A549 (cell line): ENCODE results near the gene NSD1. TPM values are rescaled to one million over a fixed set of nuclear protein-coding genes. Genes with fewer than 3 reads are reported as not detected.
A peak's percentile ranks its signal among the peaks of the same experiment; 100 is the strongest.

Experiments used
- ATAC-seq, 2 experiments: fragments of 200-7000 bp in 1 of 2; fragments of >200 bp in 1 of 2; cut with Nextera tagmentation in 1 of 2; cut with Tn5 transposase in 1 of 2; 3 replicates each; pipeline versions ENCODE4 v1.8.0 to v1.9.1; 2018 to 2020; ENCODE audit warnings: mild to moderate bottlenecking in 1 of 2, moderate library complexity in 1 of 2
- CTCF ChIA-PET: fragments of 300-600 bp; sonication (Branson Sonifier 250); formaldehyde crosslinking; extraction: SDS; loops from one replicate; lab custom pipeline; 2021; ENCODE audit warnings: antibody characterized with exemption, inconsistent platforms; lab: Yijun Ruan, JAX
- POLR2A ChIA-PET: fragments of 350-600 bp; formaldehyde crosslinking; extraction: SDS; loops from one replicate; lab custom pipeline; 2021; ENCODE audit warnings: antibody characterized with exemption, inconsistent platforms; lab: Yijun Ruan, JAX
- DNase-seq, 2 experiments: peaks; one replicate each; pipeline versions ENCODE4 v3.0.0 to v3.0.0-alpha.2; 2011 to 2016; ENCODE audit warnings: low read depth in 1 of 2, low spot score in 1 of 2
- FAIRE-seq: peaks from 2 replicates; lab custom pipeline; 2011; peaks lifted over from hg19 to GRCh38; lab: Jason Lieb, UNC
- H3K27ac ChIP-seq, 2 experiments: fragments of >200 bp; sonication (Bioruptor Twin); formaldehyde crosslinking; 3 replicates each; pipeline ENCODE4 v1.5.1; 2016 to 2017
- H3K4me1 ChIP-seq: fragments of >200 bp; sonication (Bioruptor Twin); formaldehyde crosslinking; 3 replicates; pipeline ENCODE4 v1.6.1; 2016
- H3K4me2 ChIP-seq: fragments of >200 bp; sonication (Bioruptor Twin); formaldehyde crosslinking; 3 replicates; pipeline ENCODE4 v1.6.1; 2016
- H3K4me3 ChIP-seq: fragments of >200 bp; sonication (Bioruptor Twin); formaldehyde crosslinking; 3 replicates; pipeline ENCODE4 v1.5.1; 2016
- H3K9me3 ChIP-seq: fragments of >200 bp; sonication (Bioruptor Twin); formaldehyde crosslinking; 3 replicates; pipeline ENCODE4 v1.6.1; 2016
- BCL3 ChIP-seq: fragments of >200 bp; sonication (Bioruptor Twin); formaldehyde crosslinking; IDR thresholded peaks from 3 replicates; pipeline ENCODE4 v1.6.1; 2016
- CHD2 ChIP-seq: fragments of 150-350 bp; IDR thresholded peaks from 2 replicates; pipeline ENCODE4 v1.6.1; 2014; ENCODE audit warnings: low read length; ENCODE audit not compliant: partially characterized antibody
- CTCF ChIP-seq: fragments of >200 bp; sonication (Bioruptor Twin); formaldehyde crosslinking; IDR thresholded peaks from 3 replicates; pipeline ENCODE4 v1.5.1; 2016
- ELK1 ChIP-seq: fragments of 150-350 bp; IDR thresholded peaks from 2 replicates; pipeline ENCODE4 v1.6.1; 2014; ENCODE audit warnings: low read depth, mild to moderate bottlenecking, low read length
- HMGXB4 ChIP-seq: fragments of 250-450 bp; sonication (Bioruptor Pico); IDR thresholded peaks from 2 replicates; pipeline ENCODE4 v1.5.0; 2021; ENCODE audit warnings: mild to moderate bottlenecking, moderate library complexity, borderline replicate concordance
- KDM1A ChIP-seq: fragments of 200-600 bp; sonication (generic); IDR thresholded peaks from 2 replicates; pipeline ENCODE4 v1.6.1; 2016; ENCODE audit warnings: low read depth, mild to moderate bottlenecking
- KDM5A ChIP-seq: fragments of 200-600 bp; sonication (generic); IDR thresholded peaks from 2 replicates; pipeline ENCODE4 v1.6.1; 2016; ENCODE audit warnings: antibody characterized with exemption, mild to moderate bottlenecking
- MAZ ChIP-seq: fragments of 150-350 bp; IDR thresholded peaks from 2 replicates; pipeline ENCODE4 v1.6.1; 2014; ENCODE audit warnings: antibody characterized with exemption, low read depth, low read length, borderline replicate concordance
- NFE2L2 ChIP-seq: fragments of 150-350 bp; conservative IDR thresholded peaks from 2 replicates; pipeline ENCODE4 v1.6.1; 2014; ENCODE audit warnings: low read length
- NR3C1 ChIP-seq: fragments of >200 bp; sonication (Bioruptor Twin); formaldehyde crosslinking; IDR thresholded peaks from 3 replicates; pipeline ENCODE4 v1.6.1; 2017
- PBX3 ChIP-seq: IDR thresholded peaks from 2 replicates; pipeline ENCODE4 v1.6.1; 2012
- POLR2A ChIP-seq: IDR thresholded peaks from 2 replicates; pipeline ENCODE4 v1.6.1; 2012; ENCODE audit warnings: mild to moderate bottlenecking, low read length
- RARB ChIP-seq: fragments of 250-450 bp; sonication (Bioruptor Pico); IDR thresholded peaks from 2 replicates; pipeline ENCODE4 v1.8.0; 2021; ENCODE audit warnings: mild to moderate bottlenecking, moderate library complexity
- TFCP2L1 ChIP-seq: fragments of 250-450 bp; sonication (Bioruptor Pico); IDR thresholded peaks from 2 replicates; pipeline ENCODE4 v1.5.0; 2021; ENCODE audit warnings: mild to moderate bottlenecking
- ZFP36 ChIP-seq: fragments of 450-650 bp; IDR thresholded peaks from 2 replicates; pipeline ENCODE4 v1.6.1; 2014; ENCODE audit warnings: borderline replicate concordance; ENCODE audit not compliant: partially characterized antibody
- WGBS: methylation state at CpG from one replicate; pipeline ENCODE4 v1.1.6; 2017; ENCODE audit errors: missing lambda C conversion rate; 5-methylcytosine and 5-hydroxymethylcytosine counted together
- polyA plus RNA-seq, 4 experiments: library from polyadenylated mRNA; depleted of rRNA in 3 of 4; stranded (reverse); fragments of >200 nt; fragmentation: RNase III in 1 of 4; extraction: RNeasy Plus Mini Kit Qiagen cat#74134 plus additional on column Dnase treatment in 1 of 4; gene quantifications; 2 replicates in 3 of 4; 3 replicates in 1 of 4; pipeline ENCODE4 v1.2.3, GENCODE V29; 2011 to 2017

The NSD1 gene
- polyA plus RNA-seq, 2 of the 4 experiments (the other 2 are of a cell fraction): 16.3 to 38.2 TPM

GRCh38 chr5:177133853-177134696, 502 bp downstream of the NSD1 start (continued):
- TF ChIP-seq HMGXB4 (CRISPR knock-in tag): peak; percentile 73
- TF ChIP-seq NR3C1: no peak
- TF ChIP-seq, all 56 proteins: peak for 7

- Histone ChIP-seq H3K4me3 (peak overlapping the region; percentile 80), H3K27ac (peak overlapping the region; percentile 94 to 96), H3K4me2 (peak overlapping the region; percentile 92)
- ATAC-seq: peak in 1 of 2 experiments; percentile 4; a peak in 3 of 6 replicates
- CTCF ChIA-PET: interaction anchor here (0.9 to 16.4 kb wide), 2 partner anchors 22 to 38 kb away, joined by 3 to 168 read pairs; no protein-coding TSS in a partner anchor
- POLR2A ChIA-PET: interaction anchor here (0.5 to 1.3 kb wide), 3 partner anchors 19 to 170 kb away, joined by 3 to 5 read pairs (median 3); no protein-coding TSS in a partner anchor
- WGBS: 10% methylated on average over 10 of the region's 13 CpGs
- TF ChIP-seq KDM1A (no peak), BCL3 (0 out of 3 replicates have a peak, but pooled peaks have one; percentile 1)
- TF ChIP-seq, all 56 proteins: peak for 1
- Histone ChIP-seq H3K4me1 (peaks cover 31% of the 10 kb centered on the region), H3K9me3 (no peaks in the 10 kb centered on the region)
- FAIRE-seq: no peak
- DNase-seq: no peak
Measured at GRCh38 chr5:177134697-177135225, 1.2 kb downstream of the NSD1 start.

GRCh38 chr5:177140312-177140711, 6.7 kb downstream of the NSD1 start:
- no peak for FAIRE-seq
- POLR2A ChIA-PET: no interaction called here
- no peaks in the 10 kb centered on the region for H3K9me3 ChIP-seq

More at GRCh38 chr5:177140312-177140711, 6.7 kb downstream of the NSD1 start:
- CTCF ChIA-PET: interaction anchor here (1.2 to 1.8 kb wide), 3 partner anchors 14 to 46 kb away, joined by 3 to 8 read pairs (median 3); no protein-coding TSS in a partner anchor
- WGBS: 96% methylated on average over 2 of the region's 2 CpGs
- no peak for DNase-seq
- Histone ChIP-seq H3K4me3 (no peak overlapping the region), H3K4me2 (no peak overlapping the region), H3K27ac (no peak overlapping the region), H3K4me1 (peaks cover 28% of the 10 kb centered on the region)
- TF ChIP-seq NR3C1 (no peak), TFCP2L1 (CRISPR knock-in tag) (no peak), HMGXB4 (CRISPR knock-in tag) (no peak), KDM5A (no peak), BCL3 (no peak), POLR2A (no peak), ELK1 (no peak), NFE2L2 (no peak), PBX3 (no peak), CHD2 (no peak), RARB (no peak), MAZ (no peak), CTCF (no peak), ZFP36 (no peak)
- ATAC-seq: no peak
